Kidney epithelial cell (primary cell): Measurements from ENCODE around the gene INPP5K. TPM values are rescaled to one million over a fixed set of nuclear protein-coding genes. Genes with fewer than 3 reads are reported as not detected.
"Not testable (repeated sequence)": the region's sequence is repeated elsewhere in the genome, so short reads cannot be mapped to it uniquely, and the experiment has no call there.

Source experiments
- DNase-seq: peaks from one replicate; pipeline ENCODE4 v3.0.0-alpha.2; 2010; ENCODE audit warnings: low read depth
- H3K27me3 ChIP-seq: 2 replicates; pipeline ENCODE4 v1.6.0; 2011; ENCODE audit warnings: low read length; ENCODE audit not compliant: control insufficient read depth, insufficient read depth
- H3K36me3 ChIP-seq: 2 replicates; pipeline ENCODE4 v1.5.1; 2011; ENCODE audit warnings: low read length; ENCODE audit not compliant: control insufficient read depth, insufficient read depth
- H3K4me3 ChIP-seq: 2 replicates; pipeline ENCODE4 v1.5.1; 2011; ENCODE audit warnings: low read depth, mild to moderate bottlenecking, control low read depth, low read length
- CTCF ChIP-seq: IDR thresholded peaks from 2 replicates; pipeline ENCODE4 v1.5.1; 2011; ENCODE audit warnings: mild to moderate bottlenecking, moderate library complexity, low read length, control low read depth, inconsistent platforms; ENCODE audit not compliant: insufficient read depth, poor library complexity, severe bottlenecking
- total RNA-seq: library from RNA; depleted of rRNA; stranded (reverse); fragments of >200 nt; gene quantifications from 2 replicates; pipeline ENCODE4 v1.2.3, GENCODE V29; 2015

Gene INPP5K
- total RNA-seq: 59.5 and 61.3 TPM in 2 replicates

DNA sequence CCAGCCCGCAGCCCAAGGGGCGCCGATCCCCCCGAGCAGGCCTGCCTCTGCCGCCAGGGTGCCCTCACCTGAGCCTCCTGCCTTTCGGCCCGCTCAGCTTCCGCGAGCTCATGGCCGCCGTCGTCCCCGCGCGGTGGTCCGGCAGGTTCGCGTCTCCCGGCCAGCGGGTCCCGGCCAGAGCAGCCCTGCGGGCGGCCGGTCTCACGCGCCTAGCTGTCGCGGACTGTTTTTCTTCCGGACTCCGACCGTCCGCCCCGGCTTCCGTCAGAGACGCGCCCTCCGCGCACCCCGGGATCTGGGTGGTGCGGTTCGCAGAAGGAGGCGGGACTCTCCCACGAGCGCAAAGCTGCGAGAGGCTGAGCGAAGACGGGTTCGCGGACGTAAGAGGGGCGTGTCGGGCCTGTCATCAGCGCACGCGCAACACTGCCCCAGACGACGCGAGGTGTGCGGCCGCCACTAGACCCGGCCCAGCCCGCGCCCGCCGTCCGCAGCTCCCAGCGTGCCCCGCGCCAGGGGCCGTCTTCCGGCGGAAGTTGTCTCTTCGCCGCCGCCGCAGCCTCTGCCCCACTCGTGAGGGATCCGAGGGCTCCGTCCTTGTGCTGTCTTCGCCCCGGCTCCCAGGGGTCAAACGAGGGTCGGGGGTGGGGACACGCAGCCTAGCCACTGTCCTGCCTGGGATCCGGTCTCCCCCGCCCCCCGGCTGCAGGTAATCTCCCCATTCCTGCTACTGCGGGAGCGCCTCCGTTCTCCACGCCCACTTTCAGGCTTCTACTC lies at the start of gene INPP5K:
Gene INPP5K, minus strand, starts transcription at position 225 of the 774 bp plus-strand sequence. Its CDS starts 113 bp downstream, at position 112.
- TF ChIP-seq CTCF: no peak
- Histone ChIP-seq H3K27me3 (no peaks in the 10 kb centered on the region), H3K4me3 (peak within 1 kb of the TSS; percentile 98), H3K36me3 (peaks cover 1% of the 10 kb centered on the region)
- DNase-seq: peak; percentile 86

DNA sequence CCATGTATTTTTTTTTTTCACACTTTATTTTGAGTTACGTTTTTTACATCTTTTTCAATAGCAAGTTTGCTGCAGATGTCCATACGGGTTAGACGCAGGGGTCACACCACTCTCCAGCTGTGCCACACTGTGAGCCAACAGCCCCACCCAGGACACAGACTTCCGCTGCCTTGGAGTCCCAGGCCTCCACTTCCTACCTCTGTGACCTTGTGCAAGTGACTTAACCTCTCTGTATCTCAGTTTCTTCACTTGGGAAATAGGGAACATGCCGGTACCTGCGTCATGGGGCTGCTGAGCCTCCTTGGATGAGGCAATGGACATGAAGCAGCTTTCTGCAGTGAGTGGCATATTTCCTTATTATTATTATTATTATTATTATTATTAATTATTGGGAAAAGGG lies 49.5 kb upstream of the INPP5K start:
- H3K4me3 ChIP-seq: no peak overlapping the region
- no peak for TF ChIP-seq CTCF
- no peaks in the 10 kb centered on the region for H3K36me3 ChIP-seq
- DNase-seq: no peak
- H3K27me3 ChIP-seq: no peaks in the 10 kb centered on the region

DNA sequence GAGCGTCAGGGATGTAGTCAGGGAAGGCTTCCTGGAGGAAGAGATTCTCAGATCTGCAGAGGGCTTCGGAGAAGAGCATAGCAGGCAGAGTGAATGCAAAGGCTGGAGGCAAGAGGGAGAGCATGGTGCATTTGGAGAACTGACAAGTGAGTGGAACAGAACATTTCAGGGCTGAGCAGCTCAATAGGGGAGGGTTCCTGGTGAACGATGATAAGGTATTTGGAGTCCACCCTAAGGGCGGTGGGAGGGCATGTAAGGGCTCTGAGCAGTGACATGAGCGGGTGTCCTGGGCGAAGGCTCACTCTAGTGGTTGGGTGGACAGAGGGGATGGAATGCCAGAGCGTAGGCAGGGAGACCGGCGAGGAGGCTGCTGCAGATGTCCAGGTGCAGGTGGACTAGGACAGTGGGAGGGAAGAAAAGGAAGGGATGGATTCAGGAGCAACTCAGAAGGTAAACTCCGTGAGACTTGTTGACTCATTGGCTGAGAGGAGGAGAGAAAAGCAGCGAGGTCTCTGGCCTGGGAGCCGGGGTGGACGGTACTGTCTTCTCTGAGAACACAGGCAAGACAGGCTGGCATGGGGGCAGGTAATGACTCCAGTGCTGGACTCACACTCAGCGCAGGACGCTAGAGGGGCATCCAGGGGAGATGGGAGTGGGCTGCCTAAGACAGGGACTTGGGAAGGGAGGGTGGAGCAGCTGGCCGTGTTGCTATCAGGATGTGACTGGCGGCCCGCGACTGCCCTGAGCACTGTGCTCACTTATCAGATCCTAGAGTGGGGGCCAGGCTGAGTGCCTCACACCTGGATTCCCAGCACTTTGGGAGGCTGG lies 47.6 kb upstream of the INPP5K start:
- H3K4me3 ChIP-seq: no peak overlapping the region
- no peak for DNase-seq
- no peaks in the 10 kb centered on the region for H3K27me3 ChIP-seq
- TF ChIP-seq CTCF: no peak
- H3K36me3 ChIP-seq: no peaks in the 10 kb centered on the region

- not testable (repeated sequence) for H3K4me3 ChIP-seq, H3K36me3 ChIP-seq, DNase-seq
Observed at GRCh38 chr17:1563471-1563785, 47.0 kb upstream of the INPP5K start.

GRCh38 chr17:1562176-1562643 lies 45.8 kb upstream of the INPP5K start:
- no peak for DNase-seq
- TF ChIP-seq CTCF: no peak
- Histone ChIP-seq H3K4me3 (peak overlapping the region; percentile 84), H3K36me3 (no peaks in the 10 kb centered on the region), H3K27me3 (no peaks in the 10 kb centered on the region)

More at GRCh38 chr17:1563471-1563785, 47.0 kb upstream of the INPP5K start:
- not testable (repeated sequence) for H3K27me3 ChIP-seq

GRCh38 chr17:1561420-1562175 lies 45.2 kb upstream of the INPP5K start:
- H3K36me3 ChIP-seq: no peaks in the 10 kb centered on the region
- no peak for TF ChIP-seq CTCF
- no peaks in the 10 kb centered on the region for H3K27me3 ChIP-seq
- DNase-seq: no peak
- peak overlapping the region; percentile 84 for H3K4me3 ChIP-seq
